CD4-positive, alpha-beta T cell treated with Interleukin-15 for 4 hours (primary cell): Measurements from ENCODE around the gene ATP6V0D1.

Experiments
- DNase-seq: peaks from one replicate; pipeline ENCODE4 v3.0.0-alpha.2; 2020; ENCODE audit warnings: low spot score

ATP6V0D1 gene

GRCh38 chr16:67463059-67463458 lies 17.9 kb downstream of the ATP6V0D1 start:
- DNase-seq: no peak

GRCh38 chr16:67462279-67462655 lies 18.7 kb downstream of the ATP6V0D1 start:
- no peak for DNase-seq

- DNase-seq: no peak
Measured at GRCh38 chr16:67461600-67462278, 19.2 kb downstream of the ATP6V0D1 start.

- no peak for DNase-seq
Measured at GRCh38 chr16:67460961-67461360, 20.0 kb downstream of the ATP6V0D1 start.

- DNase-seq: no peak
Measured at GRCh38 chr16:67460168-67460567, 20.8 kb downstream of the ATP6V0D1 start.

GRCh38 chr16:67459861-67460150 lies 21.2 kb downstream of the ATP6V0D1 start:
- DNase-seq: no peak

GRCh38 chr16:67459066-67459860 lies 21.7 kb downstream of the ATP6V0D1 start:
- no peak for DNase-seq

GRCh38 chr16:67458121-67458641 lies 22.8 kb downstream of the ATP6V0D1 start:
- no peak for DNase-seq

GRCh38 chr16:67457611-67458010 lies 23.3 kb downstream of the ATP6V0D1 start:
- no peak for DNase-seq

GRCh38 chr16:67456391-67457081 lies 24.4 kb downstream of the ATP6V0D1 start:
- DNase-seq: no peak

GRCh38 chr16:67454852-67455251 lies 26.1 kb downstream of the ATP6V0D1 start:
- no peak for DNase-seq

GRCh38 chr16:67454104-67454503 lies 26.9 kb downstream of the ATP6V0D1 start:
- no peak for DNase-seq

GRCh38 chr16:67451704-67452435 lies 29.1 kb downstream of the ATP6V0D1 start:
- no peak for DNase-seq

- no peak for DNase-seq
Measured at GRCh38 chr16:67451061-67451703, 29.8 kb downstream of the ATP6V0D1 start.

- DNase-seq: no peak
Measured at GRCh38 chr16:67449739-67450138, 31.2 kb downstream of the ATP6V0D1 start.

- no peak for DNase-seq
Measured at GRCh38 chr16:67449336-67449735, 31.6 kb downstream of the ATP6V0D1 start.

GRCh38 chr16:67448580-67448979 lies 32.4 kb downstream of the ATP6V0D1 start:
- DNase-seq: no peak

- DNase-seq: peak; percentile 49
Measured at GRCh38 chr16:67447508-67448076, 33.4 kb downstream of the ATP6V0D1 start.

- DNase-seq: no peak
Measured at GRCh38 chr16:67446968-67447507, 33.9 kb downstream of the ATP6V0D1 start.

GRCh38 chr16:67445913-67446907 lies 34.7 kb downstream of the ATP6V0D1 start:
- no peak for DNase-seq
